Fibroblast of pulmonary artery (primary cell): ENCODE measurements around the gene KIAA0586.
A peak's percentile ranks its signal among the peaks of the same experiment; 100 is the strongest.
"Not testable (repeated sequence)": the region's sequence is repeated elsewhere in the genome, so short reads cannot be mapped to it uniquely, and the experiment has no call there.

ENCODE experiments used
- DNase-seq: peaks from one replicate; pipeline ENCODE4 v3.0.0-alpha.2; 2010; ENCODE audit warnings: low read depth
- H3K4me3 ChIP-seq: replicated peaks from 2 replicates; pipeline ENCODE4 v1.5.1; 2011; ENCODE audit warnings: low read depth, mild to moderate bottlenecking, control low read depth, low read length, moderate library complexity
- TF ChIP-seq, protein P1 (sequence below): IDR thresholded peaks from 2 replicates; pipeline ENCODE4 v1.5.1; 2011; ENCODE audit warnings: mild to moderate bottlenecking, control low read depth, low read length, inconsistent platforms; ENCODE audit errors: missing control alignments

Gene KIAA0586

GRCh38 chr14:58464652-58465051, 37.1 kb downstream of the KIAA0586 start:
- DNase-seq: no peak
- H3K4me3 ChIP-seq: no peak overlapping the region
- TF ChIP-seq, protein P1, sequence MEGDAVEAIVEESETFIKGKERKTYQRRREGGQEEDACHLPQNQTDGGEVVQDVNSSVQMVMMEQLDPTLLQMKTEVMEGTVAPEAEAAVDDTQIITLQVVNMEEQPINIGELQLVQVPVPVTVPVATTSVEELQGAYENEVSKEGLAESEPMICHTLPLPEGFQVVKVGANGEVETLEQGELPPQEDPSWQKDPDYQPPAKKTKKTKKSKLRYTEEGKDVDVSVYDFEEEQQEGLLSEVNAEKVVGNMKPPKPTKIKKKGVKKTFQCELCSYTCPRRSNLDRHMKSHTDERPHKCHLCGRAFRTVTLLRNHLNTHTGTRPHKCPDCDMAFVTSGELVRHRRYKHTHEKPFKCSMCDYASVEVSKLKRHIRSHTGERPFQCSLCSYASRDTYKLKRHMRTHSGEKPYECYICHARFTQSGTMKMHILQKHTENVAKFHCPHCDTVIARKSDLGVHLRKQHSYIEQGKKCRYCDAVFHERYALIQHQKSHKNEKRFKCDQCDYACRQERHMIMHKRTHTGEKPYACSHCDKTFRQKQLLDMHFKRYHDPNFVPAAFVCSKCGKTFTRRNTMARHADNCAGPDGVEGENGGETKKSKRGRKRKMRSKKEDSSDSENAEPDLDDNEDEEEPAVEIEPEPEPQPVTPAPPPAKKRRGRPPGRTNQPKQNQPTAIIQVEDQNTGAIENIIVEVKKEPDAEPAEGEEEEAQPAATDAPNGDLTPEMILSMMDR: no peak

- peak; percentile 35 for DNase-seq
- no peak overlapping the region for H3K4me3 ChIP-seq
- TF ChIP-seq, protein P1: no peak
Observed at GRCh38 chr14:58465421-58465820, 37.9 kb downstream of the KIAA0586 start.

GRCh38 chr14:58466459-58466858, 38.9 kb downstream of the KIAA0586 start:
- DNase-seq: no peak
- TF ChIP-seq, protein P1: no peak
- H3K4me3 ChIP-seq: no peak overlapping the region

GRCh38 chr14:58467575-58467974, 40.1 kb downstream of the KIAA0586 start:
- DNase-seq: no peak
- no peak overlapping the region for H3K4me3 ChIP-seq

DNA sequence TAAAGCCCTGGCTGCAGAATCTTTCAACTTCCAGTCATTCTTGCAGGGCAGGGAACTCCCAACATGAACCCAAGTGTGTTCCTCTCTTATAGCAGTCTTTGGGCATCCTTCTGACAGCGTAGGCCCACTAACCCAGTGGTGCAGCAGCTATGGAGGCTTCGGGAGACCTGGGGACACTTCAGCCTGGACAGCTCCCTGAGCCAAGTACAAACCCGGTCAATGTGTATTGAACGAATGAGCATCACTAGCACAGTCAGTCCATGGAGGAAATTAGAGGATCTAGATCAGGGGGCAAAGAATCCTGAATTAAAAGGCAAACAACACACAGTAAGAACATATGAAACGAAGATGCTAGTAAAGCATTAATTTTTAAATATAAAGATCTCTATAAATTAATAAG, 41.8 kb downstream of the KIAA0586 start:
- no peak for DNase-seq
- TF ChIP-seq, protein P1: no peak
- no peak overlapping the region for H3K4me3 ChIP-seq

More at GRCh38 chr14:58467575-58467974, 40.1 kb downstream of the KIAA0586 start:
- TF ChIP-seq, protein P1: no peak

DNA sequence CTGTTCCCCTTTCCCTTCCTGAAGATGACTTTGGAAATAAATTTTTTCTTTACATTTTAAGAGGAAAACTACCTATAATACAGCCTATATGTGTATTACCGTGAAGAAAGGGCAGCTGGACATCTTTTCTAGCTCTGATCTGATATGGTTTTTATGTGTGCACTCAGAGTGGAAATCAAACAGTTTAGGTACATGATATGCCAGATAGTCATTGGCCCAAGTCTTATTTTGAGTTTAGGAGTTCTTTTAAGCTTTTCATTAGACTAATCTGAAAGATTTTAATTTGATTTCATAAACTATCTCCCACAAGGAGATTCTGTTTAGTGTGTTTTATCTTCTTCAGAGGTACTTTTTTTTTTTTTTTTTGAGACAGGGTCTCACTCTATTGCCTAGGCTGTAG, 48.8 kb downstream of the KIAA0586 start:
- DNase-seq: no peak
- TF ChIP-seq, protein P1: no peak
- H3K4me3 ChIP-seq: no peak overlapping the region

GRCh38 chr14:58477653-58478052, 50.1 kb downstream of the KIAA0586 start:
- no peak overlapping the region for H3K4me3 ChIP-seq
- TF ChIP-seq, protein P1: no peak
- no peak for DNase-seq

- not testable (repeated sequence) for DNase-seq, H3K4me3 ChIP-seq
Observed at GRCh38 chr14:58478329-58478728, 50.8 kb downstream of the KIAA0586 start.
